ENCODE results near the gene KIF18B.

DNA sequence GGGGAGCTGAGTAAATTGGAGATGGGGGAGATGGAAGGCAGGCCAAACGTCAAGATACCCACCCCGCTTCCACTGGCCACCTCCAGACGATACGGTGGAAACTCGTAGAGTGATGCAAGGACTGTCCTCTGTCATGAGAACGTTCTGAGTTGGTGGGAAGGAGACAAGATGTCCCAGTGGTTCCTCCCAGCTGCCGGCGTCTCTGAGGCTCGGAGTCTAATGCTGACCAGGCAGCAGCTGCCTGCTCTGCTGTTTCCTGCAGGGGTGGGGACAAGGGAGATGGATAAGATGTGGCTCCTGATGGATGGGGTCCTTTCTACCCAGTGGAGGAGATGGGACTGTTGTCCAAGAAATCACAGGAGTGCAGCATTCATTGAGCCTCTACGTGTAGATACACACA, 48.7 kb upstream of the KIF18B start:
- TF ChIP-seq, protein P1, sequence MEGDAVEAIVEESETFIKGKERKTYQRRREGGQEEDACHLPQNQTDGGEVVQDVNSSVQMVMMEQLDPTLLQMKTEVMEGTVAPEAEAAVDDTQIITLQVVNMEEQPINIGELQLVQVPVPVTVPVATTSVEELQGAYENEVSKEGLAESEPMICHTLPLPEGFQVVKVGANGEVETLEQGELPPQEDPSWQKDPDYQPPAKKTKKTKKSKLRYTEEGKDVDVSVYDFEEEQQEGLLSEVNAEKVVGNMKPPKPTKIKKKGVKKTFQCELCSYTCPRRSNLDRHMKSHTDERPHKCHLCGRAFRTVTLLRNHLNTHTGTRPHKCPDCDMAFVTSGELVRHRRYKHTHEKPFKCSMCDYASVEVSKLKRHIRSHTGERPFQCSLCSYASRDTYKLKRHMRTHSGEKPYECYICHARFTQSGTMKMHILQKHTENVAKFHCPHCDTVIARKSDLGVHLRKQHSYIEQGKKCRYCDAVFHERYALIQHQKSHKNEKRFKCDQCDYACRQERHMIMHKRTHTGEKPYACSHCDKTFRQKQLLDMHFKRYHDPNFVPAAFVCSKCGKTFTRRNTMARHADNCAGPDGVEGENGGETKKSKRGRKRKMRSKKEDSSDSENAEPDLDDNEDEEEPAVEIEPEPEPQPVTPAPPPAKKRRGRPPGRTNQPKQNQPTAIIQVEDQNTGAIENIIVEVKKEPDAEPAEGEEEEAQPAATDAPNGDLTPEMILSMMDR (IDR thresholded peaks at IDR 0.05) = no peak
- no peak for TF ChIP-seq POLR2A (IDR thresholded peaks at IDR 0.05)
- no peak for TF ChIP-seq POLR2AphosphoS5 (IDR thresholded peaks at IDR 0.05; ENCODE audit: insufficient read depth in 1 of 2, low read depth in 1 of 2)
